GM18858 (cell line): ENCODE measurements around the gene SLC27A3.
"Not testable (repeated sequence)": the region's sequence is repeated elsewhere in the genome, so short reads cannot be mapped to it uniquely, and the experiment has no call there.

Experiments
- ATAC-seq: cut with Tn5 transposase; IDR thresholded peaks from one replicate; pipeline ENCODE4 v1.9.1; 2021; ENCODE audit not compliant: unreplicated experiment

SLC27A3 gene

DNA sequence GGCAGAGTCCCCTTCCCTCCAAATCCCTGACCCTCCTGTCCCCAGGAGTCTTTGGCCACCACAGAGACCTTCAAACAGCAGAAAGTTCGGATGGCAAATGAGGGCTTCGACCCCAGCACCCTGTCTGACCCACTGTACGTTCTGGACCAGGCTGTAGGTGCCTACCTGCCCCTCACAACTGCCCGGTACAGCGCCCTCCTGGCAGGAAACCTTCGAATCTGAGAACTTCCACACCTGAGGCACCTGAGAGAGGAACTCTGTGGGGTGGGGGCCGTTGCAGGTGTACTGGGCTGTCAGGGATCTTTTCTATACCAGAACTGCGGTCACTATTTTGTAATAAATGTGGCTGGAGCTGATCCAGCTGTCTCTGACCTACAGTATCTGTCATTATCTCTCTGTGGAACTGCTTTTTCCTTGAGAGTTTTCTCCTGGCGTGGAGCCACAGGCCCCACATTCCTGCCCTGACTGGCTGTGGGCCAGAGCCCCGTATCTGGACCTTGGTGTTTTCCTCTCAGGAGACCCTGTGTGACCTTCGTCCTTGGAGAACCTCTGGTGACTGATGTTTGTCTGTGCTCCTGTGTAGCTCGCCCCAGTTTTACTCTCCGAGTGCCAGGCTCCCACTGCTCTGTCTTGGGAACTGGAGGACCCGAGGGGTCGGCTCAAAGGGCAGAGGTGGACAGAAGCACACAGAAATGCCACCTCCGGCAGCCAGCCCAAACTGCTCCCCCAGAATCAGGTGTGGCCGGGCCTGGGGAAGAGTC lies 4.8 kb downstream of the SLC27A3 start:
- ATAC-seq = no peak

DNA sequence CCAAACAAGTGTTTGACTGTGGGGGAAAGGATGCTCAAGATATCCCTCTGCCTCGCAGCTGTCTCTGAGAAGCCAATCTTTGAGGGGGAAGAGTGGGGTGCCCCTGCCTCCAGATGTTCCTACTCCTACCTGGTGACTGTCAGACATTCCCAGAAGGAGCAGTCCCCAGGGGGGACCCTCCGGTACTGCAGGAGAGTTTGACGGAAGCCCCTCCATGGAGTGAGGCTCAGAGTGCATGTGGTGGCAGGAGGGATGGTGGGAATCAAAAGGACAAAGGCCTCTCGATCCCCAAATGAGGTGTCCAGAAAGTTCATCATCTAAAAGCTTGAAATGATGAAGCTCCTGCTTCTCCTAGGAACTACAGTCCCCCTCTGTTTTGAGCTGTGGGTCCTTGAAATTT lies 5.3 kb downstream of the SLC27A3 start:
- ATAC-seq = no peak

DNA sequence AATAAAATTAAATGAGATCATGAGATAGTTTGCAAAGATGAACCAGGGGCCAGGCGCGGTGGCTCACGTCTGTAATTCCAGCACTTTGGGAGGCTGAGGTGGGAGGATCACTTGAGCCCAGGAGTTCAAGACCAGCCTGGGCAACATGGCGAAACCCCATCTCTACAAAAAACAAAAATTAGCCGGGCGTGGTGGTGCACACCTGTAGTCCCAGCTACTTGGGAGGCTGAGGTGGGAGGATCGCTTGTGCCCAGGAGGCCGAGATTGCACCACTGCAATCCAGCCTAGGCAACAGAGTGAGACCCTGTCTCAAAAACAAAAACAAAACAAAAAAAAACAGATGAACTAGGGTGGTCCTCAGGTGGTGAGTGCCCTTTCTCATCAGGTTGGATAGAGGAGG lies 7.4 kb downstream of the SLC27A3 start:
- ATAC-seq = not testable (repeated sequence)

DNA sequence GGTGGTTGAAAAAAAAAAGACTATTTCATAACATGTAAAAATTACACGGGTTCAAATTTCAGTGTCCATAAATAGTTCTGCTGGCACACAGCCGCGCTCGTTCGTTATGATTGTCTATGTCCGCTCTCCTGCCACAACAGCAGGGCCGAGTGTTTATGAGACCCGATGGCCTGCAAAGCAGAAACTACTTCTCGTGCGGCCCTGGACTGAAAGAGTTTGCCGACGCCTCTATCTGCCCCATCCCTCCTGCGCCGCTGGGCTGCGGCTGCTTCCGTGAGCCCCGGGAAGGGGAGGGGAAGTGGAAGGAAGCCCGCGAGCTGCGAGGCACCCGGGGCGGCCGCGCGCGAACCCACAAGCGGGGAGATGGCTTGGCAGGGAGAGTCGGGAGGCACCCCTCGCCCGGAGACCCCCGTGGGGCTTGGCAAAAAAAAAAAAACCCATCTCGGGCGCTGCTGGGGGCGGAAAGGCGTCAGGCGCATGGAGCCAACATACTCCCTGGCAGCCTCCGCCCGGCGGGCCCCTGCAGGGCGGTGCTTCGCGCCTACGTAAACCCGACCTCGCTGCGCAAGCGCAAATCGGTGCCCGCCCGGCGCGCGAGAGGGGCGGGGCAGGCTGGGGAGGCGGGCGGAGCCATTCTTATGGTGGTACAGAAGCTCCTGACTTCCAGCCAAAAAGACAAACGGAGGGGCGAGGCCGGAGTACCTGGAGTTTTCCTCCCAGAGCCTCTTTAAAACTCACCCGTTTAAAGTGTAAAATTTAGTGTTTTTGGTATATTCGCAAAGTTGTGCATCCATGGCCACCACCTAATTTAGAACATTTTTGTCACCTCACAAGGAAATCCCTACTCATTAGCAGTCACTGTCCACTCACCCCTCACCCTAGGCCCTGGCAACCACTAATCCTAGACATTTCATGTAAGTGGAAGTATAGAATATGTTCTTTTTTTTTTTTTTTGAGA lies 8.3 kb downstream of the SLC27A3 start:
- peak; percentile 75 for ATAC-seq

DNA sequence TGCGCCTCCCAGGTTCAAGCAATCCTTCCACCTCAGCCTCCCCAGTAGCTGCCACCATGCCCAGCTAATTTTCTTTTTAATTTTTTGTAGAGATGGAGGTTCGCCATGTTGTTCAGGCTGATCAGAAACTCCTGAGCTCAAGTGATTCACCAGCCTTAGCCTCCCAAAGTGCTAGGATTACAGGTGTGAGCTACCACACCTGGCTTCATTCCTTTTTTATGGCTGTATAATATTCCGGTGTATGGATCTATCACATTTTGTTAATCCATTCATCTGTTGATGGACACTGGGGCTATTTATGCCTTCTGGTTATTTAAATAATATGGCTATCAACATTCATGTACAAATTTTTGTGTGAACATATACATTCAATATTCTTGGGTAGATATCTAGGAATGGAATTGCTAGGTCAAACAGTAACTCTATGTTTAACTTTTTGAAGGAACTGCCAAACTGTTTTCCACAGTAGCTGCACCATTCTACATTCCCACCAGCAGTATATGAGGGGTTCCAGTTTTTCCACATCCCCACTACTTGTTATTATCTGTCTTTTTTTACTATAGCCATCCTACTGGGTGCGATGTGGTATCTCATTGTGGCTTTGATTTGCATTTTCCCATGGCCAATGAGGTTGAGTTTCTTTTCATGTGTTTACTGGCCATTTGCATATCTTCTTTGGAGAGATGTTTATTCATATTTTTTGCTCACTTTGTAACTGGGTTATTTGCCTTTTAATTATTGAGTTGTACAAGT lies 11.0 kb downstream of the SLC27A3 start:
- no peak for ATAC-seq

DNA sequence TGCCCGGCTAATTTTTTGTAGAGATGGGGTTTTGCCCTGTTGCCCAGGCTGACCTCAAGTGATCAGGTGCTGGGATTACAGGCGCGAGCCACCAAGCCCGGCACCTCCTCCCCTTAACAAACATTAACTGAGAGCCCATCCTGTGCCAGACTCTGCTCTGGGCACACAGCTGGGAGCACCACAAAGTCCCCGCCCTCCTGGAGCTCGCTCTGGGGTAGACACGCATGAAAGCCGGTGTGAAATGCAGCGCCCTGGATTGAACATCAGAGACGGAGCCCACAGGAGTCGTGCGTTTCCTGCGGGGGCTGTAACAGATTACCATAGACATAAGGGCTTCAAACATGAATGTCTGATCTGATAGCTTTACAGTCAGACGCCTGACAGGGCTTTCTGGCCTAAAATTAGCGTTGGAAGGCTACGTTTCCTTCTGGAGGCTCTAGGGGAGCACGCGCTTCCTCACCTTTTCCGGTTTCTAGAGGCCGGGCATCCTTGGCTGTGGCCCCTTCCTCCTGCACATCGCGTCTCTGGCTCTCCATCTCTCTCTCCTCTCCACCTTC lies 14.3 kb downstream of the SLC27A3 start:
- no peak for ATAC-seq

DNA sequence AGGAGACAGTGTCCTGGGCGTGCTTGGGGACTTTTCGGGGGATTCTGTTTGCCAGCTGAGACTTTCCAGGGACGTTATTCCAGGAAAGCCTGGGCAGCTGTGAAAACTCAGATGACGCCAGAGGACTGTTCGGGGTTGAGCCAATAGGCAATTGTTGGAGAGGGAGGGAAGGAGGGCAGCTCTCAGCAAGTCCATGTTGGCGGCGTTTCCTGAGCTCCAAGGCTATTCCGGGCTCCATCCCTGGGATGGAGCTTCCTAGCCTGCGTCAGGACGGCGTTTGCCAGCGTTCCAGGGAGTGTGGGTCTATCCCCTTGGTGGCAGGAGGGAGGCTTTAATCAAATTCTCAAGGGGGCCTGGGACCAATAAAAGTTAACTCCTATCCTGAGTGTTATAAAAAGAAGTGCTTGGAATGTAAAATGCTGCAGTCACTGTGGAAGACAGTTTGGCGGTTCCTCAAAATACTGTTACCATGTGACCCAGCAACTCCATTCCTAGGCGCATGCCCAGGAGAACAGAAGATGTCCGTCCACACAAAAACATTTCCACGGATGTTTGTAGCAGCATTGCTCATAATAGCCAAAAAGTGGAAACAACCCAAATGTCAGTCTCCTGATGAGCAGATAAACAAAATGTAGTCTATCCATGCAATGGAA lies 15.2 kb downstream of the SLC27A3 start:
- no peak for ATAC-seq

DNA sequence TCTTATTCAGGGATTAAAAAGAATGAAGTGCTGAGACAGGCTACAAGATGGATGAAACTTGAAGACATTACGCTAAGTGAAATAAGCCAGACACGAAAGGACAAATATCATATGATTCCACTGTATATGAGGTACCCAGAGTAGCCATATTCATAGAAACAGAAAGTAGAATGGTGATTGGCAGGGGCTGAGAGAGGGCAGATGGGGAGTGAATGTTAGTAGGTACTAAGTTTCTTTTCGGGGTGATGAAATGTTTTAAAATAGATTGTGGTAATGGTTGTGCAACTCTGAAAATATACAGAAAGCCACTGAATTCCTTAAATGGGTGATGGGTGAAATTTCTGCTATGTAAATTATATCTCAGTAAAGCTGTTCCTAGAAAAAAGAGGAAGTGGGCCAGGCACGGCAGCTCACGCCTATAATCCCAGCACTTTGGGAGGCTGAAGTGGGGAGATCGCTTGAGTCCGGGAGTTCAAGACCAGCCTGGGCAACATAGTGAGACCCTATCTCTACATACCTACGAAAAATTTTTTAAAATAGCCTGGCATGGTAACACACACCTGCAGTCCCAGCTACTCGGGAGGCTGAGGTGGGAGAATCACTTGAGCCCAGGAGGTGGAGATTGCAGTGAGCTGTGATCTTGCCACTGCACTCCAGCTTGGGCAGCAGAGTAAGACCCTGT lies 15.9 kb downstream of the SLC27A3 start:
- peak; percentile 82 for ATAC-seq

DNA sequence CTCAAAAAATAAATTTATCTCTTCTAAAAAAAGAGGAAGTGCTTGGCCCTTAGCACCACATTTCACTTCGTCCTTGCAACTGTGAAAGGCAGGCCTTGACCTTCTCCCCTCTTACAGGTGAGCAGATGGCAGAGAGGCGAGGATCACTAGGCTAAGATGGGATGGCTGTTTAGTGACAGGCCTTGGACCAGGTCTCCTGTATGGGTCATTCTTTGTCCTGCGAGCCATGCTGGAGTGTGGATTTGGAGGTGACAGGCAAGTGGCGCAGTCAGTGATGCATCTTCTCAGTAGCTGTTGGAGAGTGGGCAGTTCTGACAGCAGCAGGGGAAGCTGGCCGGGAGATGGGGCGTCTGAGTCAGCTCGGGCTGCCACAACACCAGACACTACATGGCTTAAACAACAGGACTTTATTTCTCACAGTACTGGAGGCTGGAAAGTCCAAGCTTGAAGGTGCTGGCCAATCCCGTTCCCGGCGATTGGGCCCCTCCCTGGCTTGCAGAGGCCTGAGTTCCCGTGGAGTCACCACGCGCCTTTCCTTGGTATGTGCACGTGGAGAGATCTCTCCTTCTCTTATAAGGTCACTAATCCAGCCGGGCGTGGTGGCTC lies 16.5 kb downstream of the SLC27A3 start:
- no peak for ATAC-seq

DNA sequence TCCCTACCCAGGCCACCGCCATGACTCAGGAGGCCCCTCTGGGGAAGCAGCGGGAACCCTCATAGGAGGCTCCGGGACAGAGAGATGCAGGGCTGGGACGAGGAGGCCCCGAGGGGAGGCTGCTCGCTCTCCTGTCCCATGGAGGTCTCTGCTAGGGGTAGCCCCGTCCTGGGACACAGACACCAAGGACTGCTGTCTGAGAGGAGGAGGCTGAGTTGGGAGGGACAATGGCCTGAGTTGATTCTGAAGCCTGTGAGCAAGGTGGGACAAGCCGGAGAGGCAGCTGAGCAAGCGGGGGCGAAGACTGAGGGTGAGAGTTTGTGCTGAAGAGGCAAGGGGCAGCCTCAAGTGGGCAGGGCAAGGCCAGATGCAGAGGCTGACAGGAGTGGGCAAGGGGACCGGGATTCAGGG lies 17.4 kb downstream of the SLC27A3 start:
- ATAC-seq = no peak

DNA sequence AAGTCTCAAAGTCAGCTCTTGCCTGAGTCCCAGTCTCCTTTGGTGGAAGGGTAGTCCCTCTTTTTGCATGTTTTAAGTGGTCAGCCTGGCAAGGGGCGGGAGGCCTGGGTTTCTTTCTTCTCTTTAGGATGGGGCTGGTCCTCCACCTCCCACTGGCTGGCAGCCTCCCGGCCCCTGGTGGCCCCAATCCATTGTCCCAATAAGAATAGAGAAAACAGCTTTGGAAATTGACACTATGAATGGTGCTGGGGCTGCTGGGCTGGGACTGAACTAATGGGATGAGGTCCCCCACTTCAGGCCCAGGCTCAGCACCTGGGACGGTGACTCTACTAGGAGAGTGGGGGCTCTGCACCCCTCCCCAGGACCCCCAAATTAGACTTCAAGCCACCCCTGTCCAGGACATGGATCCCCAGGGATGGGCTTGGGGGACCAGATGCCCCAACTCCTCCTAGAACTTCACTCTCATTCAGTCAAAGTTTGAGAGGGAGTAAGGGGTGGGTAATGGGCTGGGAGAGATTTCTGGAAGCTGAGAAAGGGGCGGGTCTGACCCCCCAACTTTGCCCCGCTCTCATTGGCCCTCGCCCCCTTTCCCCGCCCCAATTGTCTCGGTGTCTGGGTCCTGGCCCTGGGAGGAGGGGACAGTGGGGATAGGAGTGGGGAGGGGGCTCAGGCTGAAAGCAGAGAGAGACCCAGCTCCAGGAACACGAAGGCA lies 18.2 kb downstream of the SLC27A3 start:
- ATAC-seq = no peak

DNA sequence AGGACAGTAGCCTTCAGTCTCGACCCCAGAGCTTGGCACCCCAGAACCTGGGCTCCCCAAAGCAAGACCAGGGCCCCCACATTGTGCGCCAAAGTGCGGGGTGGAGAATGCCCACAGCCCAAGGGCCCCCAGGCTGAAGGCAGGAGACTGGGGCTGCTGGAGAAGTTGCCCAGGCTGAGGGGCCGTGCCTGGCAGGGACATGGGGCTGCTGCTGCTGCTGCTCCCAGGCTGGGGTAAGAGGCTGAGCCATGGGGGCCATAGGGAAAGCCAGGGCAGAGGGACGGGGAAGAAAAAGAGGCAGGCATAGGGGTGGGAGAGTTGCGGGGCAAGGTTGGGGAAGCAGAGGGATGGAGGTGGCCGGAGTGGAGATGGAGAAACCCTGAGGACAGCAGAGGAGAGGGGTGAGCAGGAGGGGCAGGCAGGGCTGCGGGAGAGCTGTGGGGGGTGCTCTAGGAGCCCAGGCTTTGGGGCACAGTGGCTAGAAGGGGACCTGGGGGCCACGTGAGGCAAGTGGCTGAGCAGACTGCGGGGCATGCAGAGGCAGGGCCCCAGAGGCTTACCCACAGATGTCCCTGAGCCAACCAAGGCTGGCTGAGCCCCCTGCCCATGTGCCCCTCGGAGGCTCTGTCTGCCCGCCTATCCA lies 18.9 kb downstream of the SLC27A3 start:
- ATAC-seq = no peak

DNA sequence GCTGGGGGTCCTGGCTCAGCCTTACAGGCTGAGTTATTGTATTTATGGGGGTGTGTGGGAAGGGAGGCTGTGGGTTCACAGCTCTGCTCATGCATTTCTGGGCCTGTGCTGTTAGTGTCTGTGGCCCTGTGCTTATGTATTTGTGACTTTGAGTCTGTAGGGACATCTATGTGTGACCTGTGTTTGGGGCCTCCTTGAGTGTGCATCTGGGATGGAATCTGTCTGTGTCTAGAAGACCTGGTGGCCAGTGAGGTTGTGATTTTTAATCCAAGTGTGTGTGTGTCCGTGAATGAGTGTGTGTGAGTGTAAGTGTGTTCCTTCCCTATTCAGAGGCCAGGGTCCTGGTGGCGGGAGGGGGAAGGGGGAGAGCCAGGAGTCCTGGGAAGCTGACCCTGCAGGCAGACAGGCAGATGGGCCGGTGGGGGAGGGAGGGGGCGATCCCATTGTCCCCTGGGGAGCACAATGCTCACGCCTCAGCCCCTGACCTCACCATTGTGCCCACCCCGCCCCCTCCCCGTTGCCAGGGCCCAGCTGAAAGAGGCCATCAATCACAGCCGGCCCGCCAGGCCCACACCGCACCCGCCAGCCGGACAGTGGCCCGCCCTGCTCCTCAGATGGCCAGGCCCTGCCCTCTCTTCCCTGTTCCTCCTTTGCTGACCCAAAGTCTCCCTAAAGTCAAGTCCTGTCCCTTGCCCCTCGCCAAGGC lies 19.6 kb downstream of the SLC27A3 start:
- no peak for ATAC-seq

DNA sequence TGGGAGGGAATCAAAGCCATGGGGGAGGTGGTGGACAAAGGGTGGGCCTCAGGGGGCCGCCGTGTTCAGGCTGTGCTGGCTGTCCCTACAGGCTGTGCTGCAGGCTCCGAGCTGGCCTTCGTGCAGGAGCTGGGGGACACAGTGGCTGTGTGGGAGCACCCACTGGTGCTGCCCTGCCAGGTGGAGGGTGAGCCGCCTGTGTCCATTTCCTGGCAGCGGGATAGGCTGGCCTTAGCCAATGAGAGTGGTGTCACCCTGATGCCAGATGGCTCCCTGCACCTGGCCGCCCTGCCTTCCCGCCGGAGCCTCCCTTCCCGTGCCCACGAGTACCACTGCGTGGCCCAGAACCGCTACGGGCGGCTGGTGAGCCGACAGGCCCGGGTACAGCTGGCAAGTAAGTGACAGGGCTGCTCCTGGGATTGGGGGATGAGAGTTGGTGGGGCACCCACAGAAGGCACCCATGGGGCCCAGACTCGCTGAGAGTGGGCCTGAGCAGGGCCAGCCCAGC lies 20.2 kb downstream of the SLC27A3 start:
- no peak for ATAC-seq

DNA sequence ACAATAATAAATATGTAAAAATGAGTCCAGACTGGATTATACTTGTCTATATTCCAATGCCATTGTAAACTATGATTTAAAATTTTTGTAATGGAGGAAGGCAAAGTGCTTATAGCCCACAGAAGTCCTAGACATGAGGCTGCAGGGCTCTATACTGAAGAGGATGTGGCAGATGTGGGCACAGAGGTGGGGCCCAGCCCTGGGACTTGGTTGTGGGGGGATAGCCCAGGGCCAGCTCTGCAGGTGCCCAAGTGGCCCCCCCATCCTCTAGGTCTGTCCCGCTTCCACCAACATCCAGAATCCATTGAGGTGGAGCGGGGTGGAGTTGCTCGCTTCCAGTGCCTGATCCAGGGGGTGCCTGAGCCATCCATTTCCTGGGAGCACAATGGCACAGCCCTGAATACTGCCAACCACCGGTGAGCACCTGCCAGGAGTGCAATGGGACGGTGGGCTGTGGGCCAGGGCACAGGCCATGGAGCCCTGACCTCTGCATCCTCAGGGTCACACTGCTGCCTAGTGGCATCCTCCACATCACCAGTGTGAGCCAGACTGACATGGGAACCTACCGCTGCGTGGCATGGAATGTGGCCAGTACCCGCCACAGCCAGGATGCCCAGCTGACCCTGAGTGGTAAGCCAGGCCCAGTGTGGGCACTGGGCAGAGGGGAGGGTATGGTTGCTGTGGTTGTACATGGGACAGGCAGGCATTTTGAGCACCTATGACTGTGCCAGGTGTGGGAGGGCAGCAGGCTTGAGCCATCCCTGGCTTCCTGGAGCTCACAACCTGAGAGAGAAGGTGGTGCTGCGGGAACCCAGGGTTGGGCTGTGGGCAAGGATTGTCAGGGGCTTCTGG lies 21.0 kb downstream of the SLC27A3 start:
- no peak for ATAC-seq

DNA sequence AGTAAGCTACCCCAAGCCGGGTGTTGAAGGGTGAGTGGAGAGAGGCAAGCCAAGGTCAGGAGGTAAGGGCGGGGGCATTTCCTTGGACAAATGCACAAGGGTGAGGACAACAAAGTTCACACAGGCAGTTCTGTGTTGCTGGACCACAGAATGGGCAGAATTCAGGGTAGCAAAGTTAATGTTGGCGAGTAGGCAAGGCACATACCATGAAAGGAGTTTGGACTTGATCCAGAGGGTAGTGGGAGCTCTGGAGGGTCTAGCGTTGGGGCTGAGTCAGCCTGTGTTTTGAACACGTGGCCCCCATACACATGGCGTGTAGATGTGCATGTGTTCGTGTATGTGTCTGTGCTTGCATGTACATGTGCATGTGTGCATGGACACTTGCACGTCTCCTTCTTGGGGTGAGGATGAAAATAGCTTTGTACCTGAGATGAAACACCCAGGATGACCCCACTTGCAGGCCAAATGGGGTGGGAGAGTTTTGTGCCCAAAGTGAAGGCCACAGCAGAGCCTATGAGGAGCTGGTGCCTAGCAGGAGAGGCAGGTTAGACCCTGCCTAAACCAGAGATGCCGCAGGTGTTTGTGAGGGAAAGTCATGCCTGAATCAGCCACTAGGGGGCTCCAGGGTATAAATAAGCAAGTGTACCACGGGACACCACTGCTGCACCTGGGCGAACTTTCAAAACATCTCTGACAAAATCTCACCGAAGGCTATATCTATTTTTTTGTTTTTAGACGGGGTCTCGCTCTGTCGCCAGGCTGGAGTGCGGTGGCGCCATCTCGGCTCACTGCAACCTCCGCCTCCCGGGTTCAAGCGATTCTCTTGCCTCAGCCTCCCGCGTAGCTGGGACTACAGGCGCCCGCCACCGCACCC lies 21.8 kb downstream of the SLC27A3 start:
- ATAC-seq = no peak
